HepG2 (cell line): Measurements from ENCODE around the gene CDKN1C. TPM values are rescaled to one million over a fixed set of nuclear protein-coding genes. Genes with fewer than 3 reads are reported as not detected.
A peak's percentile ranks its signal among the peaks of the same experiment; 100 is the strongest.

Experiments
- AKNA ChIP-seq: sonication (generic); formaldehyde crosslinking; IDR thresholded peaks from 2 replicates; pipeline ENCODE4 v1.4.0; 2020; ENCODE audit warnings: missing genetic modification reagents, borderline replicate concordance
- CTCF ChIP-seq: sonication (generic); formaldehyde crosslinking; IDR thresholded peaks from 2 replicates; pipeline ENCODE4 v1.5.0; 2020; ENCODE audit warnings: mild to moderate bottlenecking, missing genetic modification reagents, moderate library complexity
- DDIT3 ChIP-seq: sonication (generic); formaldehyde crosslinking; IDR thresholded peaks from 2 replicates; pipeline ENCODE4 v1.4.0; 2020; ENCODE audit warnings: mild to moderate bottlenecking, missing genetic modification reagents
- DR1 ChIP-seq: sonication (generic); formaldehyde crosslinking; IDR thresholded peaks from 2 replicates; pipeline ENCODE4 v1.8.0; 2021; ENCODE audit warnings: mild to moderate bottlenecking, missing genetic modification reagents, inconsistent platforms
- EZH2 ChIP-seq: conservative IDR thresholded peaks from 2 replicates; pipeline ENCODE4 v1.6.1; 2012; ENCODE audit warnings: mild to moderate bottlenecking, low read depth, low read length, moderate library complexity
- NFYB ChIP-seq: sonication (generic); formaldehyde crosslinking; IDR thresholded peaks from 2 replicates; pipeline ENCODE4 v1.4.0; 2020; ENCODE audit warnings: missing genetic modification reagents
- POLR2G ChIP-seq: fragments of 200-400 bp; formaldehyde crosslinking; IDR thresholded peaks from 2 replicates; pipeline ENCODE4 v1.6.1; 2018; ENCODE audit warnings: mild to moderate bottlenecking, low read depth, low read length, moderate library complexity
- PPARG ChIP-seq: conservative IDR thresholded peaks from 2 replicates; pipeline ENCODE4 v1.6.1; 2016; ENCODE audit warnings: missing biosample characterization, missing genetic modification reagents
- RAD21 ChIP-seq: fragments of 450-650 bp; formaldehyde crosslinking; IDR thresholded peaks from 2 replicates; pipeline ENCODE4 v1.5.0; 2020; ENCODE audit warnings: mild to moderate bottlenecking
- SMAD9 ChIP-seq: sonication (generic); formaldehyde crosslinking; IDR thresholded peaks from 2 replicates; pipeline ENCODE4 v1.5.1; 2020; ENCODE audit warnings: mild to moderate bottlenecking, missing genetic modification reagents
- SMYD3 ChIP-seq: sonication (generic); formaldehyde crosslinking; IDR thresholded peaks from 2 replicates; pipeline ENCODE4 v1.8.1; 2023; ENCODE audit warnings: mild to moderate bottlenecking, missing genetic modification reagents
- SOX13 ChIP-seq, 3 experiments: fragments of 450-650 bp in 1 of 3; sonication (generic) in 1 of 3; formaldehyde crosslinking in 1 of 3; IDR thresholded peaks in 2 of 3; conservative IDR thresholded peaks in 1 of 3; 2 replicates each; pipeline versions ENCODE4 v1.5.0 to v1.6.1; 2016 to 2020; ENCODE audit warnings: antibody characterized with exemption in 1 of 3, mild to moderate bottlenecking in 1 of 3, missing compliant biosample characterization in 1 of 3, missing genetic modification reagents in 1 of 3, moderate library complexity in 1 of 3
- SP140L ChIP-seq: sonication (generic); formaldehyde crosslinking; IDR thresholded peaks from 2 replicates; pipeline ENCODE4 v1.4.0; 2020; ENCODE audit warnings: missing genetic modification reagents, borderline replicate concordance
- ZBTB34 ChIP-seq: sonication (generic); formaldehyde crosslinking; IDR thresholded peaks from 2 replicates; pipeline ENCODE4 v1.8.0; 2022; ENCODE audit warnings: mild to moderate bottlenecking, missing genetic modification reagents
- ZNF564 ChIP-seq: sonication (generic); formaldehyde crosslinking; IDR thresholded peaks from 2 replicates; pipeline ENCODE4 v1.8.1; 2023; ENCODE audit warnings: mild to moderate bottlenecking, missing genetic modification reagents
- ZNF777 ChIP-seq: sonication (generic); formaldehyde crosslinking; IDR thresholded peaks from 2 replicates; pipeline ENCODE4 v1.4.0; 2020; ENCODE audit warnings: missing genetic modification reagents
- ZNF850 ChIP-seq: sonication (generic); formaldehyde crosslinking; conservative IDR thresholded peaks from 2 replicates; pipeline ENCODE4 v1.9.0; 2021; ENCODE audit warnings: mild to moderate bottlenecking, missing genetic modification reagents
- ZSCAN29 ChIP-seq: sonication (generic); formaldehyde crosslinking; conservative IDR thresholded peaks from 2 replicates; pipeline ENCODE4 v1.4.0; 2020; ENCODE audit warnings: mild to moderate bottlenecking, missing genetic modification reagents
- polyA plus RNA-seq, 8 experiments: library from polyadenylated mRNA; depleted of rRNA in 3 of 8; stranded (reverse) in 7 of 8; unstranded in 1 of 8; fragments of >200 nt; fragmentation: Illumina TruSeq in 4 of 8; extraction: Trizol in 4 of 8; gene quantifications; 2 replicates each; pipeline versions ENCODE4 v1.2.1 to v1.2.3, GENCODE V29; 2011 to 2016; ENCODE audit warnings: low read depth in 4 of 8, missing spikeins in 1 of 8, mixed read lengths in 1 of 8; ENCODE audit not compliant: insufficient read depth in 1 of 8
- total RNA-seq, 5 experiments: library from RNA; depleted of rRNA; stranded (reverse); fragments of >200 nt; fragmentation: Illumina TruSeq; extraction: Trizol; gene quantifications; 2 replicates each; pipeline ENCODE4 v1.2.3, GENCODE V29; 2016; ENCODE audit warnings: low read depth in 1 of 5

Gene CDKN1C
- total and polyA plus RNA-seq, 2 of the 13 experiments (the other 11 are each of a cell fraction or from before 2014, with no cell fraction given), result not detected

- TF ChIP-seq ZNF564 (no peak), PPARG (CRISPR knock-in tag) (no peak), NFYB (no peak), SMAD9 (0 out of 2 replicates have a peak, but pooled peaks have one; percentile 21), RAD21 (CRISPR knock-in tag) (no peak), ZSCAN29 (CRISPR knock-in tag) (no peak), DR1 (CRISPR knock-in tag) (no peak), ZNF850 (CRISPR knock-in tag) (no peak), POLR2G (peak; percentile 78), SMYD3 (CRISPR knock-in tag) (no peak), SP140L (CRISPR knock-in tag) (no peak), EZH2 (no peak), SOX13 (IDR thresholded peaks at IDR 0.05) (no peak), SOX13 (CRISPR knock-in tag; conservative IDR thresholded peaks at IDR 0.05 in 1 of 2, IDR thresholded peaks at IDR 0.05 in 1 of 2) (no peak), ZNF777 (peak; percentile 19), CTCF (CRISPR knock-in tag) (no peak), AKNA (CRISPR knock-in tag) (no peak), DDIT3 (CRISPR knock-in tag) (no peak), ZBTB34 (no peak)
Observed at GRCh38 chr11:2928605-2929530, 43.3 kb upstream of the CDKN1C start, which contains the start of gene PHLDA2 (continued).
